ENCODE measurements around the gene SAMD8.

SAMD8 gene

GRCh38 chr10:75223507-75223906, 112.1 kb downstream of the SAMD8 start:
- no peak for DNase-seq (ENCODE audit: low read depth in 2 of 2)

GRCh38 chr10:75226095-75226494, 114.6 kb downstream of the SAMD8 start:
- DNase-seq (ENCODE audit: low read depth in 2 of 2): no peak

GRCh38 chr10:75226656-75227055, 115.2 kb downstream of the SAMD8 start:
- DNase-seq (ENCODE audit: low read depth in 2 of 2): no peak

GRCh38 chr10:75228278-75228677, 116.8 kb downstream of the SAMD8 start:
- DNase-seq (ENCODE audit: low read depth in 2 of 2): no peak

GRCh38 chr10:75228834-75229233, 117.4 kb downstream of the SAMD8 start:
- DNase-seq (ENCODE audit: low read depth in 2 of 2): no peak

GRCh38 chr10:75229971-75230370, 118.5 kb downstream of the SAMD8 start:
- no peak for DNase-seq (ENCODE audit: low read depth in 2 of 2)

GRCh38 chr10:75230600-75231038, 119.2 kb downstream of the SAMD8 start:
- DNase-seq (ENCODE audit: low read depth in 2 of 2): peak; percentile 82 to 93

All from stimulated activated CD4-positive, alpha-beta T cell treated with anti-CD3 and anti-CD28 coated beads, Interleukin-12 subunit alpha, Interleukin-12 subunit beta, amount 100 ng/mL, for 24 hours (primary cell).